22Rv1 (cell line): Measurements from ENCODE around the gene SUDS3.

ENCODE experiments used
- CTCF ChIP-seq: fragments of 450-650 bp; IDR thresholded peaks from 2 replicates; pipeline ENCODE4 v1.5.1; 2017; ENCODE audit warnings: mild to moderate bottlenecking
- ZFX ChIP-seq: fragments of 450-650 bp; IDR thresholded peaks from 2 replicates; pipeline ENCODE4 v1.6.1; 2017; ENCODE audit warnings: antibody characterized with exemption, borderline replicate concordance

- TF ChIP-seq CTCF (no peak), ZFX (no peak)
These were observed 16.8 kb upstream of the SUDS3 start for GRCh38 chr12:118359541-118359915.
